B cell (primary cell): ENCODE results near the gene CCNK. TPM values are rescaled to one million over a fixed set of nuclear protein-coding genes. Genes with fewer than 3 reads are reported as not detected.

Source experiments
- ATAC-seq: fragments of 200-7000 bp; cut with Tn5 transposase; one replicate; pipeline ENCODE4 v1.10.0; 2021; ENCODE audit warnings: low read depth, mild to moderate bottlenecking, moderate number of reproducible peaks, moderate library complexity
- CTCF ChIA-PET: fragments of 350-600 bp; sonication (Branson Sonifier 250); formaldehyde crosslinking; loops from one replicate; lab custom pipeline; 2021; ENCODE audit warnings: antibody characterized with exemption, inconsistent platforms; lab: Charles Lee
- POLR2A ChIA-PET: fragments of 350-600 bp; sonication (Branson Sonifier 250); formaldehyde crosslinking; loops from one replicate; lab custom pipeline; 2021; ENCODE audit warnings: antibody characterized with exemption; lab: Charles Lee
- DNase-seq: peaks from one replicate; pipeline ENCODE4 v3.0.0; 2013
- H2AFZ ChIP-seq: 2 replicates; pipeline ENCODE4 v1.6.1; 2012; ENCODE audit warnings: mild to moderate bottlenecking, low read depth, low read length; ENCODE audit not compliant: insufficient read depth, poor library complexity, severe bottlenecking
- H3K27ac ChIP-seq, 2 donors: 1 replicate in 1 of 2; 2 replicates in 1 of 2; pipeline ENCODE4 v1.5.1; 2012 to 2013; ENCODE audit warnings: low read length in 2 of 2, mild to moderate bottlenecking in 2 of 2, moderate library complexity in 1 of 2
- H3K27me3 ChIP-seq, 4 experiments: fragments of 200-600 bp in 1 of 4; sonication (generic) in 1 of 4; replicated peaks in 1 of 4; 1 replicate in 2 of 4; 2 replicates in 2 of 4; pipeline versions ENCODE4 v1.6.1 to v1.7.0; 2013 to 2016; ENCODE audit warnings: low read length in 3 of 4, mild to moderate bottlenecking in 2 of 4, mixed read lengths in 1 of 4, moderate library complexity in 1 of 4; ENCODE audit not compliant: insufficient read depth in 4 of 4, control insufficient read depth in 3 of 4; ENCODE audit errors: control extremely low read depth in 1 of 4
- H3K36me3 ChIP-seq, 2 experiments: replicated peaks in 1 of 2; 1 replicate in 1 of 2; 2 replicates in 1 of 2; pipeline versions ENCODE4 v1.6.1 to v1.7.1; 2013; ENCODE audit warnings: low read length in 1 of 2; ENCODE audit not compliant: insufficient read depth in 2 of 2, control insufficient read depth in 1 of 2; ENCODE audit errors: control extremely low read depth in 1 of 2, extremely low read depth in 1 of 2
- H3K4me1 ChIP-seq, 2 donors: fragments of 200-600 bp in 1 of 2; sonication (generic) in 1 of 2; 1 replicate in 1 of 2; 2 replicates in 1 of 2; pipeline versions ENCODE4 v1.5.1 to v1.6.1; 2013 to 2017; ENCODE audit warnings: low read length in 2 of 2; ENCODE audit not compliant: control insufficient read depth in 2 of 2, insufficient read depth in 2 of 2
- H3K4me2 ChIP-seq: replicated peaks from 2 replicates; pipeline ENCODE3; 2012; ENCODE audit warnings: mild to moderate bottlenecking, low read depth, low read length; ENCODE audit not compliant: poor library complexity, severe bottlenecking
- H3K4me3 ChIP-seq, 5 experiments: fragments of 200-600 bp in 1 of 5; sonication (generic) in 1 of 5; 1 replicate in 3 of 5; 2 replicates in 2 of 5; pipeline versions ENCODE4 v1.5.1 to v1.7.0; 2011 to 2016; ENCODE audit warnings: low read length in 4 of 5, mild to moderate bottlenecking in 4 of 5, low read depth in 2 of 5, control low read depth in 1 of 5, moderate library complexity in 1 of 5; ENCODE audit not compliant: insufficient read depth in 1 of 5; ENCODE audit errors: control extremely low read depth in 1 of 5, extremely low read depth in 1 of 5
- H3K79me2 ChIP-seq: fragments of 200-600 bp; sonication (generic); one replicate; pipeline ENCODE4 v1.6.0; 2016; ENCODE audit warnings: low read length; ENCODE audit not compliant: control insufficient read depth, insufficient read depth
- H3K9ac ChIP-seq: fragments of 200-600 bp; sonication (generic); 2 replicates; pipeline ENCODE4 v1.6.1; 2017; ENCODE audit warnings: mild to moderate bottlenecking, low read length, moderate library complexity
- H3K9me3 ChIP-seq, 3 donors: one replicate each; pipeline versions ENCODE4 v1.6.1 to v1.7.1; 2013; ENCODE audit warnings: low read length in 2 of 3; ENCODE audit not compliant: control insufficient read depth in 2 of 3, insufficient read depth in 1 of 3; ENCODE audit errors: control extremely low read depth in 1 of 3
- H4K20me1 ChIP-seq: 2 replicates; pipeline ENCODE4 v1.6.0; 2012; ENCODE audit warnings: mild to moderate bottlenecking, low read length; ENCODE audit not compliant: insufficient read depth, control insufficient read depth, poor library complexity, severe bottlenecking
- H3K27ac Mint-ChIP-seq: one replicate; pipeline ENCODE4 v1.8.0; 2021; ENCODE audit warnings: mixed read lengths
- H3K27me3 Mint-ChIP-seq: one replicate; pipeline ENCODE4 v1.8.0; 2021; ENCODE audit warnings: mixed read lengths
- H3K4me1 Mint-ChIP-seq: one replicate; pipeline ENCODE4 v1.8.0; 2021; ENCODE audit warnings: mixed read lengths
- H3K4me3 Mint-ChIP-seq: one replicate; pipeline ENCODE4 v1.8.0; 2021; ENCODE audit warnings: mixed read lengths
- H3K9me3 Mint-ChIP-seq: one replicate; pipeline ENCODE4 v1.8.0; 2022; ENCODE audit warnings: mixed read lengths; ENCODE audit not compliant: insufficient read depth
- CTCF ChIP-seq: fragments of 200-600 bp; IDR thresholded peaks from one replicate; pipeline ENCODE4 v1.8.0; 2022; ENCODE audit warnings: antibody characterized with exemption, mild to moderate bottlenecking
- EZH2 ChIP-seq: IDR thresholded peaks from 2 replicates; pipeline ENCODE4 v1.6.1; 2012; ENCODE audit warnings: borderline replicate concordance, low read depth, mild to moderate bottlenecking, moderate library complexity, low read length; ENCODE audit not compliant: insufficient read depth, poor library complexity, severe bottlenecking
- WGBS: methylation state at CpG from one replicate; pipeline ENCODE4 v1.1.5; 2013; ENCODE audit warnings: missing lambda C conversion rate; ENCODE audit not compliant: insufficient coverage; 5-methylcytosine and 5-hydroxymethylcytosine counted together
- intact Hi-C: fragments of 100-400 bp; cut with micrococcal nuclease; formaldehyde crosslinking; loops from one replicate; pipeline ENCODE4 v1.10.0; 2022
- polyA plus RNA-seq: library from polyadenylated mRNA; depleted of rRNA; stranded (reverse); fragments of >200 nt; gene quantifications from 2 replicates; pipeline ENCODE4 v1.2.3, GENCODE V29; 2012
- total RNA-seq, 2 donors: library from RNA; stranded (reverse); fragments of 120-200 nt in 1 of 2; gene quantifications; 1 replicate in 1 of 2; 2 replicates in 1 of 2; pipeline versions ENCODE4 v1.2.3 to v1.2.4, GENCODE V29; 2013 to 2022

CCNK gene
- total and polyA plus RNA-seq, 2 donors (not counting 1 experiment from before 2014, with no cell fraction given): 17.5 to 82.0 TPM

GRCh38 chr14:99529899-99530298 lies 48.7 kb downstream of the CCNK start:
- Histone ChIP-seq H4K20me1 (no peaks in the 10 kb centered on the region), H3K27me3 (no peaks in the 10 kb centered on the region), H3K4me3 (no peak overlapping the region), H3K27ac (no peak overlapping the region), H3K4me2 (no peak overlapping the region), H2AFZ (no peak overlapping the region), H3K79me2 (no peaks in the 10 kb centered on the region), H3K9ac (no peak overlapping the region), H3K36me3 (no peaks in the 10 kb centered on the region), H3K9me3 (no peaks in the 10 kb centered on the region), H3K4me1 (no peaks in the 10 kb centered on the region)
- DNase-seq (no peak), ATAC-seq (no peak)
- POLR2A ChIA-PET: no interaction called here
- intact Hi-C loops: no loop called here
- H3K4me3 Mint-ChIP-seq: no peak overlapping the region
- WGBS: 89% methylated on average over 2 of the region's 4 CpGs
- H3K4me1 Mint-ChIP-seq: no peaks in the 10 kb centered on the region
- H3K9me3 Mint-ChIP-seq: no peaks in the 10 kb centered on the region
- TF ChIP-seq EZH2: no peak
- TF ChIP-seq CTCF: no peak
- CTCF ChIA-PET: no interaction called here
- no peaks in the 10 kb centered on the region for H3K27me3 Mint-ChIP-seq
- no peak overlapping the region for H3K27ac Mint-ChIP-seq

DNA sequence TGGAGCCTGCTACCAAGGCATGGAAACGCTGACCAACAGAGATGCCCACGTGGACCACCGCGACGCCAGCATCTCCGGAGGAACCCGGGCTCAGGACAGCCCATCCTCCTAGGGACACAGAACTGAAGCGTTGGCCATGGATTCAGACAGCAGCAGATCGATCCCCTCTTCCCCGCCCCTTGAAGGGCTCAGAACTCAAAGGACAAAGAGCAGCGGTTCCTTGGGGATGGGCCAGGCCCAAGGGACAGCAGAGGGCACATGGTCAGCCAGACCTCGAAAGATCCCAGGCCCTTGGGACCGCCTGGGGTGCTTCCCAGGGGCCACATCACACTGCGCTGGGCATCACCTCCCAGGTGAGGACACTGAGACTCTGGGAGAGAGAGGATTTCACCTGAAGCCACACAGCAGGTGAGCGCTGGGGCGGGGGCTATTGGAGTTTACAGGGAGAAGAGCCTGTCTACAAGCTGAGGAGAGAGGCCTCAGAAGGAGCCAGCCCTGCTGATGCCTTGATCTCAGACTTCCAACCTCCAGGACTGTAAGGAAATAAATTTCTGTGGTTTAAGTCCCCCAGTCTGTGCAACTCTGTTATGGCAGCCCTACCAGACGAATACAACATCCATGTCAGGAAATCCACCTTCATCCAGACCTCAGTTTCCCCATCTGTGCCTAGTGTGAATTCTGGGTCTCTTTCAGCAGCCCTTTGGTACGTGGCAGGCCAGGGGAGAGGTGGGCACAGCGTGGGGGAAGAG lies 49.4 kb downstream of the CCNK start:
- H3K9ac ChIP-seq: no peak overlapping the region
- Mint-ChIP-seq H3K4me1 (no peaks in the 10 kb centered on the region), H3K27me3 (no peaks in the 10 kb centered on the region), H3K27ac (no peak overlapping the region), H3K9me3 (no peaks in the 10 kb centered on the region), H3K4me3 (no peak overlapping the region)
- H3K4me2 ChIP-seq: no peak overlapping the region
- POLR2A ChIA-PET: no interaction called here
- no peaks in the 10 kb centered on the region for H4K20me1 ChIP-seq
- no peaks in the 10 kb centered on the region for H3K79me2 ChIP-seq
- H3K36me3 ChIP-seq: no peaks in the 10 kb centered on the region
- H3K27me3 ChIP-seq: no peaks in the 10 kb centered on the region
- H3K4me1 ChIP-seq: no peaks in the 10 kb centered on the region
- ATAC-seq: no peak
- H3K27ac ChIP-seq: no peak overlapping the region
- no peak for DNase-seq
- CTCF ChIA-PET: no interaction called here
- 93% methylated on average over 15 of the region's 19 CpGs for WGBS
- no peak overlapping the region for H3K4me3 ChIP-seq
- H3K9me3 ChIP-seq: no peaks in the 10 kb centered on the region
- H2AFZ ChIP-seq: no peak overlapping the region
- intact Hi-C loops: no loop called here
- TF ChIP-seq EZH2 (no peak), CTCF (no peak)
